Sigmoid colon (tissue), 7 donors: ENCODE results near the gene PAK5. TPM values are rescaled to one million over a fixed set of nuclear protein-coding genes. Genes with fewer than 3 reads are reported as not detected.

Source experiments
- DNase-seq: peaks from one replicate; pipeline ENCODE4 v3.0.0-alpha.2; 2019
- H3K27ac ChIP-seq, 4 donors: fragments of 200-600 bp; sonication (generic); one replicate each; pipeline ENCODE4 v1.5.1; 2016 to 2019; ENCODE audit warnings: mild to moderate bottlenecking in 1 of 4
- H3K27me3 ChIP-seq, 3 donors: fragments of 200-600 bp; sonication (generic); one replicate each; pipeline ENCODE4 v1.5.1; 2019; ENCODE audit warnings: mild to moderate bottlenecking in 1 of 3
- H3K36me3 ChIP-seq, 4 donors: fragments of 200-600 bp; sonication (generic); one replicate each; pipeline ENCODE4 v1.5.1; 2016 to 2019
- H3K4me1 ChIP-seq, 4 donors: fragments of 200-600 bp; sonication (generic); one replicate each; pipeline ENCODE4 v1.5.1; 2017 to 2019
- H3K4me3 ChIP-seq, 4 donors: fragments of 200-600 bp; sonication (generic); one replicate each; pipeline ENCODE4 v1.5.1; 2017 to 2019; ENCODE audit warnings: mild to moderate bottlenecking in 2 of 4, moderate library complexity in 1 of 4
- H3K9me3 ChIP-seq, 4 donors: fragments of 200-600 bp in 3 of 4; sonication (generic) in 3 of 4; one replicate each; pipeline versions ENCODE4 v1.5.1 to v1.6.1; 2013 to 2019
- CTCF ChIP-seq, 4 experiments: fragments of 450-650 bp in 3 of 4; fragments of 200-600 bp in 1 of 4; IDR thresholded peaks; one replicate each; pipeline ENCODE4 v1.5.1; 2016 to 2019; ENCODE audit warnings: antibody characterized with exemption in 4 of 4, mild to moderate bottlenecking in 3 of 4, moderate library complexity in 2 of 4
- EP300 ChIP-seq, 4 donors: sonication (generic); formaldehyde crosslinking; IDR thresholded peaks; one replicate each; pipeline ENCODE4 v1.6.1; 2017; ENCODE audit warnings: antibody characterized with exemption in 4 of 4
- POLR2A ChIP-seq, 2 donors: fragments of 450-650 bp; IDR thresholded peaks; one replicate each; pipeline ENCODE4 v1.6.1; 2016; ENCODE audit warnings: antibody characterized with exemption in 2 of 2, mild to moderate bottlenecking in 2 of 2, moderate library complexity in 2 of 2
- POLR2AphosphoS5 ChIP-seq, 4 donors: sonication (generic); formaldehyde crosslinking; IDR thresholded peaks; one replicate each; pipeline ENCODE4 v1.6.1; 2017; ENCODE audit warnings: antibody characterized with exemption in 4 of 4
- WGBS, 2 donors: extraction: QIAGEN DNeasy Blood & Tissue Kit; methylation state at CpG; one replicate each; pipeline ENCODE4 v1.1.7; 2013; 5-methylcytosine and 5-hydroxymethylcytosine counted together
- intact Hi-C: fragments of 100-400 bp; cut with DNase I; formaldehyde crosslinking; loops from one replicate; pipeline ENCODE4 v1.15.1; 2023
- polyA plus RNA-seq, 3 donors: library from polyadenylated mRNA; stranded (reverse); fragments of 200-250 nt; gene quantifications; one replicate each; pipeline ENCODE4 v1.2.3, GENCODE V29; 2013
- total RNA-seq, 4 donors: library from RNA; depleted of rRNA; stranded (reverse); fragments of >200 nt; gene quantifications; one replicate each; pipeline ENCODE4 v1.1.0, GENCODE V29; 2016
- donor health status: healthy with polysubstance abuse.
- donor health status: Bipolar disorder and iron deficiency.
- donor health status: healthy.

PAK5 gene
- total and polyA plus RNA-seq, 7 donors: 0.03 to 0.36 (median 0.16) TPM; not detected in 2

- Histone ChIP-seq H3K9me3 (no peaks in the 10 kb centered on the region), H3K4me3 (no peak overlapping the region), H3K27me3 (no peaks in the 10 kb centered on the region), H3K36me3 (no peaks in the 10 kb centered on the region), H3K4me1 (no peaks in the 10 kb centered on the region), H3K27ac (no peak overlapping the region)
- no peak for DNase-seq
- intact Hi-C loops: no loop called here
- TF ChIP-seq EP300 (IDR thresholded peaks at IDR 0.05): no peak
Observed at GRCh38 chr20:9829835-9830234, 9.0 kb downstream of the PAK5 start.

- Histone ChIP-seq H3K9me3 (no peaks in the 10 kb centered on the region), H3K36me3 (no peaks in the 10 kb centered on the region), H3K4me1 (no peaks in the 10 kb centered on the region), H3K27ac (no peak overlapping the region), H3K4me3 (no peak overlapping the region), H3K27me3 (no peaks in the 10 kb centered on the region)
- TF ChIP-seq CTCF (IDR thresholded peaks at IDR 0.05) (no peak), POLR2A (IDR thresholded peaks at IDR 0.05) (no peak), POLR2AphosphoS5 (IDR thresholded peaks at IDR 0.05) (no peak), EP300 (IDR thresholded peaks at IDR 0.05) (no peak)
- DNase-seq: no peak
- intact Hi-C loops: no loop called here
Observed at GRCh38 chr20:9817654-9818053, 21.2 kb downstream of the PAK5 start.

- no peak overlapping the region for H3K4me3 ChIP-seq
- intact Hi-C loops: no loop called here
- no peaks in the 10 kb centered on the region for H3K4me1 ChIP-seq
- DNase-seq: no peak
- no peak overlapping the region for H3K27ac ChIP-seq
- no peaks in the 10 kb centered on the region for H3K27me3 ChIP-seq
- no peaks in the 10 kb centered on the region for H3K9me3 ChIP-seq
- no peak for TF ChIP-seq CTCF (IDR thresholded peaks at IDR 0.05)
- TF ChIP-seq POLR2A (IDR thresholded peaks at IDR 0.05): no peak
- TF ChIP-seq POLR2AphosphoS5 (IDR thresholded peaks at IDR 0.05): no peak
- TF ChIP-seq EP300 (IDR thresholded peaks at IDR 0.05): no peak
- H3K36me3 ChIP-seq: no peaks in the 10 kb centered on the region
Observed at GRCh38 chr20:9815632-9816031, 23.2 kb downstream of the PAK5 start.

GRCh38 chr20:9810738-9811137, 28.1 kb downstream of the PAK5 start:
- TF ChIP-seq POLR2A (IDR thresholded peaks at IDR 0.05) (no peak), POLR2AphosphoS5 (IDR thresholded peaks at IDR 0.05) (no peak), CTCF (IDR thresholded peaks at IDR 0.05) (no peak), EP300 (IDR thresholded peaks at IDR 0.05) (no peak)
- Histone ChIP-seq H3K4me1 (no peaks in the 10 kb centered on the region), H3K36me3 (no peaks in the 10 kb centered on the region), H3K27me3 (no peaks in the 10 kb centered on the region), H3K27ac (no peak overlapping the region), H3K4me3 (no peak overlapping the region), H3K9me3 (no peaks in the 10 kb centered on the region)
- DNase-seq: no peak
- WGBS, 2 donors: 64 to 75% methylated on average over 1 of the region's 1 CpG
- intact Hi-C loops: no loop called here

- H3K36me3 ChIP-seq: no peaks in the 10 kb centered on the region
- no peaks in the 10 kb centered on the region for H3K4me1 ChIP-seq
- no peak overlapping the region for H3K4me3 ChIP-seq
- intact Hi-C loops: no loop called here
- WGBS, 2 donors: 77 to 82% methylated on average over 1 of the region's 1 CpG
- no peak for DNase-seq
- TF ChIP-seq EP300 (IDR thresholded peaks at IDR 0.05): no peak
- TF ChIP-seq POLR2A (IDR thresholded peaks at IDR 0.05): no peak
- TF ChIP-seq CTCF (IDR thresholded peaks at IDR 0.05): no peak
- no peak for TF ChIP-seq POLR2AphosphoS5 (IDR thresholded peaks at IDR 0.05)
- H3K27ac ChIP-seq: no peak overlapping the region
- no peaks in the 10 kb centered on the region for H3K9me3 ChIP-seq
- no peaks in the 10 kb centered on the region for H3K27me3 ChIP-seq
Observed at GRCh38 chr20:9809271-9809670, 29.6 kb downstream of the PAK5 start.
